GM08714 (cell line): ENCODE data around the gene PTPRE.

ENCODE experiments used
- H3K4me3 ChIP-seq: fragments of 200-500 bp; sonication (Bioruptor generic); 2 replicates; pipeline ENCODE4 v1.5.1; 2014; ENCODE audit warnings: mild to moderate bottlenecking, low read length, inconsistent platforms
- ZNF274 ChIP-seq: IDR thresholded peaks from 2 replicates; pipeline ENCODE4 v1.6.1; 2012; ENCODE audit warnings: mild to moderate bottlenecking, low read depth, low read length

PTPRE gene

GRCh38 chr10:127875916-127876315, 31.0 kb upstream of the PTPRE start:
- TF ChIP-seq ZNF274: no peak
- no peak overlapping the region for H3K4me3 ChIP-seq

- H3K4me3 ChIP-seq: no peak overlapping the region
- TF ChIP-seq ZNF274: no peak
Observed at GRCh38 chr10:127877116-127877515, 29.8 kb upstream of the PTPRE start.

GRCh38 chr10:127877699-127878098, 29.2 kb upstream of the PTPRE start:
- TF ChIP-seq ZNF274: no peak
- H3K4me3 ChIP-seq: no peak overlapping the region

GRCh38 chr10:127878475-127879055, 28.3 kb upstream of the PTPRE start:
- H3K4me3 ChIP-seq: no peak overlapping the region
- TF ChIP-seq ZNF274: no peak

- no peak overlapping the region for H3K4me3 ChIP-seq
- TF ChIP-seq ZNF274: no peak
Observed at GRCh38 chr10:127880557-127880956, 26.3 kb upstream of the PTPRE start.

GRCh38 chr10:127881262-127881661, 25.6 kb upstream of the PTPRE start:
- no peak for TF ChIP-seq ZNF274
- H3K4me3 ChIP-seq: no peak overlapping the region

- no peak overlapping the region for H3K4me3 ChIP-seq
Observed at GRCh38 chr10:127882391-127882790, 24.5 kb upstream of the PTPRE start.

GRCh38 chr10:127882801-127883459, 24.0 kb upstream of the PTPRE start:
- TF ChIP-seq ZNF274: no peak

More at GRCh38 chr10:127882391-127882790, 24.5 kb upstream of the PTPRE start:
- TF ChIP-seq ZNF274: no peak

GRCh38 chr10:127883516-127883915, 23.4 kb upstream of the PTPRE start:
- no peak overlapping the region for H3K4me3 ChIP-seq
- no peak for TF ChIP-seq ZNF274

More at GRCh38 chr10:127882801-127883459, 24.0 kb upstream of the PTPRE start:
- no peak overlapping the region for H3K4me3 ChIP-seq

GRCh38 chr10:127884501-127884900, 22.4 kb upstream of the PTPRE start:
- TF ChIP-seq ZNF274: no peak
- no peak overlapping the region for H3K4me3 ChIP-seq

GRCh38 chr10:127886371-127887051, 20.4 kb upstream of the PTPRE start:
- H3K4me3 ChIP-seq: no peak overlapping the region
- TF ChIP-seq ZNF274: no peak

GRCh38 chr10:127887541-127888415, 19.1 kb upstream of the PTPRE start:
- no peak for TF ChIP-seq ZNF274
- no peak overlapping the region for H3K4me3 ChIP-seq

GRCh38 chr10:127888521-127889312, 18.2 kb upstream of the PTPRE start:
- no peak for TF ChIP-seq ZNF274
- H3K4me3 ChIP-seq: no peak overlapping the region
